GM21723 (cell line): Measurements from ENCODE around the gene TMEM225B.
"Not testable (repeated sequence)": the region's sequence is repeated elsewhere in the genome, so short reads cannot be mapped to it uniquely, and the experiment has no call there.

Experiments used
- ATAC-seq: cut with Tn5 transposase; IDR thresholded peaks from one replicate; pipeline ENCODE4 v1.9.1; 2021; ENCODE audit warnings: mild to moderate bottlenecking, moderate library complexity; ENCODE audit not compliant: unreplicated experiment

Gene TMEM225B

GRCh38 chr7:99579281-99579955 lies 18.6 kb upstream of the TMEM225B start:
- no peak for ATAC-seq

DNA sequence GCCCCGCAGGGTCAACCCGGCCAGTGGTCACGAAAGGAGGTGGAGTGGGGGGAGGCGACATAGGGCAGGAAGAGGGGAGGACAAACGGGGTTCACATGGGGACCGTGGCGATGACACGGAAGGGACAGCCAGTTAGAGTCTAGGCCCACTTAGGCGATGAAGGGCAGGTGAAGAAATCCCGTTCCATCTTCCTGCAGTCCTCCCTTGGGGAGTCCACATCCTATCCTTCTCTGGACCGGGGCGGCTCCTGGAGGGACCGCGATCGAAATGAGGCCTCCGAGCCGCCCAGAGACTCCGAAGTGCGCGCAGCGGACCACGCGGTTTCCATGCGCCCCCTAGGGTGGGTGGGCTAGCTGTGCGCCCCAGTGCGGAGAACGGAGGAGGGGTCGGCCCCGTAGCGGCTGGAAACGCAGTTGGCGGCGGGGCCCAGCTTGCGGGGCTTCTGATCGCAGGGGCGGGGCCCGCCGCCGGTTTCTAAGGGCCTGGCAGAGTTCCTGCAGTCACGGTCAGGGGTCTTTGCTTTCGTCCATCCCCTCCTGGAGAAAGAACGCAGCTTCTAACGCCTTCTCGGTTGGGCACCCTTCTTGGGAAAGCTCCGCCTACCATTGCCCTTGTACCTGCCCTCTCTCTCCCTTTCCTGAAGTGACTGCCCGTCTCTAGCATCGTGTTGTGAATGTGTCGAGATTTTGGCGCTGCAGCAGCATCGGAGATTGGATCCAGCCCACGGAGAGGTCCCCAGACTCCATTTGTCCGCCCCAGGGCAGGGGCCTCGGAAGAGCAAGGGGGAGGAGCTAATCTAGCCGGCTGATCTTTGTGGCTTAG lies 17.9 kb upstream of the TMEM225B start:
- no peak for ATAC-seq

DNA sequence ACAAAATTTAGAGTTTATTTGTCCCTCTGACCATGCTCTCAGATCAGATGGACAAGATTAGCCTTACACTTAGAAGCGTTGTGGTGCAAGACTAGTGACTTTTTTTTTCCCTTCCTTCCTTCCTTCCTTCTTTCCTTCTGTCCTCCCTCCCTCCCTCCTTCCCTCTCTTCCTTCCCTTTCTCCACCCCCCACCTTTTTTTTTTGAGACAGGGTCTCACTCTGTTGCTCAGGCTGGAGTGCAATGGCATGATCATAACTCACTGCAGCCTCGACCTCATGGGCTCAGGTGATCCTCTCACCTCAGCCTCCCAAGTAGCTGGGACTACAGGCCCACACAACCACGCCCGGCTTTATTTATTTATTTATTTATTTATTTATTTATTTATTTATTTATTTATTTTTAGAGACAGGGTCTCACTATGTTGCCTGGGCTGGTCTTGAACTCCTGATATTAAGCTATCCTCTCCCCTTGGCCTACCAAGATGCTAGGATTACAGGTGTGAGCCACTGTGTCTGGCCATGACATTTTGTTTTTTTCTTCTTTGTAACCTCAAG lies 17.2 kb upstream of the TMEM225B start:
- ATAC-seq = not testable (repeated sequence)

DNA sequence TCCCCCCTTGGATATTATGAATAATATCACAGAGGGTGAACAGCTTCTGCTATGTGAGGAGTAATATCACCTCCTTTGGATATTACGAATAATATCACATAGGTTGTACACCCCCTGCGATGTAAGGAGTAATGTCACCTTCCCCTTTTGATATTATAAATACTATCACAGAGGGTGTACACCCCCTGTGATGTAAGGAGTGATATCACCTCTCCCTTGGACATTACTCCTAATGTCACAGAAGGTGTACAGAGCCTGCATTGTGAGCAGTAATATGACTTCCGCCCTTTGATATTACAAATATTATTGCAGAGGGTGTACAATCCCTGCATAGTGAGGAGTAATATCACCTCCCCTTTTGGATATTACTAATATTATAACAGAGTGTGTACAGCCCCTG lies 9.2 kb upstream of the TMEM225B start:
- no peak for ATAC-seq

- ATAC-seq = no peak
These were observed 2.9 kb upstream of the TMEM225B start for GRCh38 chr7:99594948-99595745.

DNA sequence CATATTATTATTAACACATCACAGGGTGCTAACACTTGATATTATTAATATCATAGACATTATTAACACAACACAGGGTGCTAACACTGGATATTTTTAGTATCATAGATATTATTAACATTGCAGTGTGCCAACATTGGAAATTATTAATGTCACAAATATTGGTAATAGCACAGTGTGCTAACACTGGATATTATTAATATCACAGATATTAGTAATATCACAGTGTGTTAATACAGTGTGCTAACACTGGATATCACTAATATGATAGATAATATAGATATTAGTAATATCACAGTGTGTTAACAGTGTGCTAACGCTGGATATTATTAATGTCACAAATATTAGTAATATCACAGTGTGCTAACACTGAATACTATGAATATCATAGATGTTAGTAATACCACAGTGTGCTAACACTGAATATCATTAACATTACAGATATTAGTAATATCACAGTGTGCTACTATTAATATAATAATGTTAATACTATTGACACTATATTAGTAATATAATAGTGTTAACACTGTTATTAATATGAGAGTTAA lies 1.6 kb upstream of the TMEM225B start:
- no peak for ATAC-seq

DNA sequence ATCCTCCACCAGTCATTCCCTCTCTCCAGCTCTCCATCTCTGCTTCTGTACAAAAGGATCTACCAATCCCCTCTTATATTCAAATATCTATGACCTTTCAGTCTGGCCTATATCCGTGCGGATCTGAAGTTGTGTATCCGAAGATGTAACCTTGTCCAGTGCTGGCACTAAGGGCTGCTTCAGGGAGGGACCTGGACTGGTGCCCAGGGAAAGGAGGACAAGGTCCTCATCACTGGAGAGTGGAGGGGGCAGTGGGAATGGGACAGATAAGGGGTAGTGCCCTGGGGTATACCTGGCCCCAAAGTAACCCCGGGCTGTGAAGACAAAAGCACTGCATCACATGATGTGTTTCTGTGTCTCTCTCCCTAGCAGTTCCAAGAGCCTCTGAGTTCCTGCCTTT lies 1.8 kb downstream of the TMEM225B start:
- no peak for ATAC-seq

DNA sequence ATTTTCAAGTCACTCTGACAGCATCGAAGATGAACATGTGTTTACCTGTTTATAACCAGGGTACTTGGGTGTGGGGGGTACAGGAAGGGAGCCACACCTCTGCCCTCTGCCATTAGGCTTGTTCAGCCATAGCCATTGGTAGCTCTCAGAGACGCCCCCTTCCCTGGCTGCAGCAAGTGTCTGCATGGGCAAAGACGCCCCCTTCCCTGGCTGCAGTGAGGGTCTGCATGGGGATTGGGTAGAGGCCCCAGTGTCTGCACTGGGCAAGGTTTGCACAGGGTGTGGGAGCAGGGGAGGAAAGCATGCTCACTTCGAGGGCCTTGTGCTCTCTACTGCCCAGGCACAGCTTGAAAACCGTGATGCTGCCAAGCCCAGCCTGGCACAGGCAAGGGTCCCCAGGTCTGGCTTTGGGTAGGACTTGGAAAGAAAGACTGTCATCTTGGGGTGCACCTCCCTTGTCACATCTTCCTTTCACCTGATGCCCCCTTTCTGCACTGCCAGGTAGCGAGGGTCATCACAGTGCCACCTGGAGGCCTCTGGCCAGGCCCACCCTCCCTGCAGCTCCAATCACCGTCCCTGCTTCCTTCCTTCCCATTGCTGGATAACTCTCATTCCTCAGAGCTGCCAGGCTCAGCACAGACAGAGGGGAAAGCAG lies 3.7 kb downstream of the TMEM225B start:
- ATAC-seq = no peak

- ATAC-seq = no peak
These were observed 7.5 kb downstream of the TMEM225B start for GRCh38 chr7:99605527-99605926.

- ATAC-seq = no peak
These were observed 8.5 kb downstream of the TMEM225B start for GRCh38 chr7:99606531-99606930.

GRCh38 chr7:99607548-99607947 lies 9.5 kb downstream of the TMEM225B start:
- ATAC-seq = no peak

DNA sequence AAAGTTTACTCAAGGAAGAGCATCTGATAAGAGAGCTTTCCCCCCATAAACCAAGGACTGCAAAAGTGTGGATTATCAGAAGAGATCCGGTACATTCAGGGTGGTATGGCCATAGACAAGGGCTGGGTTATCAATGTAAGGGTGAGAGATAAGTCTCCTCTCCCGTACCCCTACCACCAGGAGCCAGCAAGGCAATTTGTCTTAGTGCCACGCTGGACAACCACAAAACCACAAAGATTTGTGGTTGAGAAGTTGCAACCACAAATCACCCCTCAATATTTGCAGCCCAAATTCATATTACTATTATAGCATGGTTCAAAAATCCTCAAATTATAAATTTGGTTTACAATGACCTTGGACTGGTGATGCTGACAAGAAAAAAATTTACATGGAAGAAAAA lies 16.4 kb downstream of the TMEM225B start:
- ATAC-seq = no peak

- no peak for ATAC-seq
These were observed 17.9 kb downstream of the TMEM225B start for GRCh38 chr7:99615989-99616358.

DNA sequence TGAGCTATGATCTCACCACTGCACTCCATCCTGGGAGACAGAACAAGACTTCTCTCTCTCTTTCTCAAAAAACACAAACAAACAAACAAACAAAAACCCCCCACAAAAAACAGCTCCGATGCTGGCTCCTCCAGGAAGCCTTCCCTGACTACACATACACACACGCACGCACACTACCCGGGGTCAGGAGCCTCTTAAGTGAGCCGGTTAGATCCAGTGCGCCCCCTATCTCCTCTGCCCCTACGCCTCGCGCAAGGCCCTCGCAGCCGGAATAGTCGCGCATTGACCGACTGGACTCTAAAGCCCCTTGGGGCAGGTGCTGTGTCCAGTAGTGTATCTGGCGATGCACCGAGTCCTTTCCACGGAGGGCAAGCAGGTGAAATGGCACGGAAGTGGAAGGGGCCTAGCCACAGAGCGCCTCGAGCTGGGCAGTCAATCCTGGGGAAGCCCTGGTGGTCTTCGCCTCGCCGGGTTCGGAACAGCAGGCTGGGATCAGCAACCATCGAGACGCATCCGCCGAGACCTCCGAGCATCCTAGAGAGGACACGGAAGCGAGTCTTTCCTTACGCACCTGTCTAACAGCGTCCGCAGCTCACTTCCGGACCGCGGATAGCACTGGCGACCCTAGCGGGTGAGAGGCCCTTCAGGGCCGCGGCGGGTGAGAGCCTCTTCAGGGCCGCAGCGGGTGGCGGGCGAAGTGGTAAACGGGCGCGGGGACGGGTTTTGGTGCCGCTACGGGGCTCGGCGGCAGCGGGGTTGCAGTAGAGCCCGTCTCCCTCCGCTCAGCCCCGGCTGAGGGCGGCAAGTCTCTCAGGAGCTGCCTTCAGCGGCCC lies 18.5 kb downstream of the TMEM225B start, which contains the start of gene ZSCAN25:
Gene ZSCAN25, plus strand, starts transcription at position 588 of the 833 bp plus-strand sequence. CDS start 2,661 bp downstream, outside the sequence.
- ATAC-seq = peak; percentile 94

DNA sequence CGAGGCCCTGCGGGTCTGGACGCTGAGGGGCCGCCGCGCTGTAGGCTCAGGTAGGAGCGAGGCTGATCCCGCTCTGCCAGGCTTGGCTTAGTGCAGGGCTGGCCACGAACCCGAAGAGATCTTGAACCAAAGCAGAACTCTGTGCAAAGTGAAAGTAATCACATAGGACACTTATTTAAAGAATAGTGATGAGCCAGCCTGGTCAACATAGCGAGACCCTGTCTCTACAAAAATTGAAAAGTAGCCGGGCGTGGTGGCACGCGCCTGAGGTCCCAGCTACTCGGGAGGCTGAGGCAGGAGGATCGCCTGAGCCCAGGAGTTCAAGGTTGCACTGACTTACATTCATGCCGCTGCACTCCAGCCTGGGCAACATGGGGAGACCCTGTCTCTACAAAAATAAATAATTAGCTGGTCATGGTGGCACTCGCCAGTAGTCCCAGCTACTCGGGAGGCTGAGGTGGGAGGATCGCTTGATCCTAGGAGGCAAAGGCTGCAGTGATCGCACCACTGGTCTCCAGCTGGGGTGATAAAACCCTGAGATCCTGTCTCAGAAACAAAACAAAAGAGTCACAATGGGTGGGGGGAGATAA lies 19.2 kb downstream of the TMEM225B start:
- no peak for ATAC-seq

DNA sequence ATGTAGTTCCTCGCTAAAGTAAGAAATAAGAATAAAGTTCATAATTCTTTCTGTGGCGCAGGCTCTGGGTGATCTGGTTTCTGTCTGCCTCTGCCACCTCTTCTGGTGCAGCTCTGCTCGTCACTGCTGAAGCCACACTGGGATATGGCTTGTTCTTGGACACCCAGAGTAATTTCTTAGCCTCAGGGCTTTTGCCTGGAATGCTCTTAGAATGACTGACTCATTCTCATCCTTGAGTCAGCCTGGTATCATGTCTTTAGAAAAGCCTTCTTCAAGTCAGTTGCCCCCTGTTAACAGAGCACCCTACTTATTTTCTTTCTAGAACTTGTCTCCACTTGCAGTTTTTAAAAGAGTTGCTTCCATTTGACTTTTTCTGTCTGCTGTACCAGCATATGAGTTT lies 20.7 kb downstream of the TMEM225B start:
- ATAC-seq = no peak

DNA sequence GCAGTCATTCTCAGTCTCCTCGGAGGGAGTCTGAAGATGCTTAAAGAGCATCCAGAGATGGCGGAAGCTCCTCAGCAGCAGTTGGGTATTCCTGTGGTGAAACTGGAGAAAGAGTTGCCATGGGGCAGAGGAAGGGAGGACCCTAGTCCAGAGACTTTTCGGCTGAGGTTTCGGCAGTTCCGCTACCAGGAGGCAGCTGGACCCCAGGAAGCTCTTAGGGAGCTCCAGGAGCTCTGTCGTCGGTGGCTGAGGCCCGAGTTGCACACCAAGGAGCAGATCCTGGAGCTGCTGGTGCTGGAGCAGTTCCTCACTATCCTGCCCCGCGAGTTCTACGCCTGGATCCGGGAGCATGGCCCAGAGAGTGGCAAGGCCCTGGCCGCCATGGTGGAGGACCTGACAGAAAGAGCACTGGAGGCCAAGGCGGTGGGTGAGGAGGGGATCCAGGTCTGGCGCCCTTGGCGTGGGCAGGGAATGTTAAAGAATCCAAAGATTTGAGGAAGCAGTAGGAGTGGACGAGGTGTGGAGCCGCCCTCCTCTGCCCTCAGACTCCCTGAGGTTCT lies 21.6 kb downstream of the TMEM225B start:
- no peak for ATAC-seq

GRCh38 chr7:99621271-99621670 lies 23.2 kb downstream of the TMEM225B start:
- no peak for ATAC-seq

GRCh38 chr7:99622596-99622995 lies 24.5 kb downstream of the TMEM225B start:
- no peak for ATAC-seq
